Heart left ventricle (tissue), 16 donors: ENCODE results near the gene C2CD2L. TPM values are rescaled to one million over a fixed set of nuclear protein-coding genes. Genes with fewer than 3 reads are reported as not detected.
A peak's percentile ranks its signal among the peaks of the same experiment; 100 is the strongest.
"Not testable (repeated sequence)": the region's sequence is repeated elsewhere in the genome, so short reads cannot be mapped to it uniquely, and the experiment has no call there.

Source experiments
- ATAC-seq, 4 donors: fragments of 200-7000 bp; cut with Tn5 transposase; one replicate each; pipeline ENCODE4 v1.9.1; 2020 to 2022; ENCODE audit warnings: moderate library complexity in 4 of 4, mild to moderate bottlenecking in 3 of 4, moderate number of reproducible peaks in 1 of 4
- DNase-seq, 5 donors: peaks; one replicate each; pipeline ENCODE4 v3.0.0-alpha.2; 2020
- H3K27ac ChIP-seq, 12 donors: fragments of 200-600 bp; sonication (generic) in 4 of 12; one replicate each; pipeline versions ENCODE4 v1.5.0 to v1.8.0; 2016 to 2022; ENCODE audit warnings: mild to moderate bottlenecking in 2 of 12
- H3K27me3 ChIP-seq, 9 donors: fragments of 200-600 bp; sonication (generic) in 2 of 9; one replicate each; pipeline versions ENCODE4 v1.5.1 to v1.8.0; 2016 to 2022; ENCODE audit warnings: mild to moderate bottlenecking in 3 of 9
- H3K36me3 ChIP-seq, 9 donors: fragments of 200-600 bp; sonication (generic) in 2 of 9; one replicate each; pipeline versions ENCODE4 v1.5.0 to v1.8.0; 2018 to 2022; ENCODE audit warnings: mild to moderate bottlenecking in 2 of 9
- H3K4me1 ChIP-seq, 12 donors: fragments of 200-600 bp; sonication (generic) in 4 of 12; one replicate each; pipeline versions ENCODE4 v1.5.0 to v1.8.0; 2016 to 2022; ENCODE audit warnings: mild to moderate bottlenecking in 3 of 12
- H3K4me3 ChIP-seq, 12 donors: fragments of 200-600 bp; sonication (generic) in 4 of 12; one replicate each; pipeline versions ENCODE4 v1.5.0 to v1.8.0; 2017 to 2022; ENCODE audit warnings: mild to moderate bottlenecking in 9 of 12, moderate library complexity in 4 of 12
- H3K9me3 ChIP-seq, 12 donors: fragments of 200-600 bp; sonication (generic) in 4 of 12; one replicate each; pipeline versions ENCODE4 v1.5.0 to v1.8.0; 2016 to 2022; ENCODE audit warnings: mild to moderate bottlenecking in 1 of 12
- CTCF ChIP-seq, 12 donors: fragments of 200-600 bp; sonication (generic) in 4 of 12; IDR thresholded peaks; one replicate each; pipeline versions ENCODE4 v1.5.0 to v1.8.0; 2018 to 2022; ENCODE audit warnings: antibody characterized with exemption in 12 of 12, mild to moderate bottlenecking in 5 of 12
- POLR2A ChIP-seq, 2 donors: fragments of 450-650 bp; IDR thresholded peaks; one replicate each; pipeline ENCODE4 v1.6.1; 2017; ENCODE audit warnings: antibody characterized with exemption in 2 of 2, mild to moderate bottlenecking in 2 of 2, moderate library complexity in 2 of 2
- WGBS, 4 donors: extraction: QIAGEN DNeasy Blood & Tissue Kit in 2 of 4; methylation state at CpG; one replicate each; pipeline versions ENCODE4 v1.1.5 to v1.1.7; 2013 to 2018; 5-methylcytosine and 5-hydroxymethylcytosine counted together
- intact Hi-C, 10 donors: fragments of 100-400 bp; cut with DNase I; formaldehyde crosslinking; loops; one replicate each; pipeline versions ENCODE4 v1.11.1 to v1.14.2; 2022
- polyA plus RNA-seq, 2 donors: library from polyadenylated mRNA; stranded (reverse); fragments of 200-250 nt; gene quantifications; one replicate each; pipeline ENCODE4 v1.2.3, GENCODE V29; 2013
- total RNA-seq, 9 donors: library from RNA; depleted of rRNA in 2 of 9; stranded (reverse); fragments of >200 nt in 2 of 9; fragmentation: NEBNext Ultra II Directional in 3 of 9; extraction: Animal tissue kit (Norgen Biotek cat#: 25700) in 3 of 9; gene quantifications; one replicate each; pipeline versions ENCODE4 v1.1.0 to v1.2.4, GENCODE V29; 2016 to 2023
- donor health status: ischemic (EF 13 %, LVEDD 7.1; RV severe dilation, severe dysfunction).
- donor health status: healthy with polysubstance abuse.
- donor health status: DM: no; HTN: yes; CAD: no.
- donor health status: DM: no; HTN: no; CAD: no.
- donor health status: ischemic (EF 25% LVEDD 6.9; RV normal size, moderate dysfunction).
- donor health status: ischemic (EF 25% LVEDD 5.7; RV mildly dilated, moderate dysfunction).
- donor health status: healthy.
- donor health status: DM: yes; HTN: yes; CAD: no.
- donor health status: ischemic (EF 35%, LVEDD 5.7; RV mildly dilated, moderate dysfunction).
- donor health status: nonischemic (EF 11% LVEDD 7.7; RV severe dilation, severe dysfunction).
- donor health status: DM: yes; HTN: yes; CAD: no.
- donor health status: PGD.
- donor health status: ischemic (EF 29% LVEDD 5.4; RV normal size, mild dysfunction).
- donor health status: nonischemic (EF 23%, LVEDD 6.1; RV moderate dilation, normal function).

C2CD2L gene
- total and polyA plus RNA-seq, 11 donors: 6.6 to 18.3 (median 11.2) TPM

- H3K9me3 ChIP-seq: no peaks in the 10 kb centered on the region
- peak in 1 of 5 donors; percentile 70 for DNase-seq
- TF ChIP-seq POLR2A (IDR thresholded peaks at IDR 0.05): no peak
- no peak for TF ChIP-seq CTCF (IDR thresholded peaks at IDR 0.05)
- intact Hi-C loops: loop anchor here in 4 of 10 donors (5.0 to 10.0 kb wide), 4 partner anchors 96 to 234 kb away; partner anchors contain the start of genes MCAM (in 1 of the 4) and RNF26 (in 1 of the 4)
- H3K36me3 ChIP-seq: peaks cover 0 to 29% (median 21%) of the 10 kb centered on the region in 9 donors
- WGBS, 4 donors: 2 to 3% (median 2%) methylated on average over 17 to 29 of the region's 29 CpGs
- no peaks in the 10 kb centered on the region for H3K27me3 ChIP-seq
- peak overlapping the region; percentile 78 to 97 (median 92) for H3K27ac ChIP-seq
- peak overlapping the region; percentile 56 to 94 (median 84) for H3K4me3 ChIP-seq
- peak; percentile 5 to 23 (median 10) for ATAC-seq
- peaks cover 8 to 36% (median 27%) of the 10 kb centered on the region in 12 donors for H3K4me1 ChIP-seq
Observed at GRCh38 chr11:119100994-119101758, 6.0 kb upstream of the C2CD2L start.

GRCh38 chr11:119101759-119102423 lies 5.3 kb upstream of the C2CD2L start, which contains the start of gene DPAGT1:
Gene DPAGT1, minus strand, starts transcription at chr11:119101853. Its CDS starts 198 bp downstream, at chr11:119101655.
- Histone ChIP-seq H3K9me3 (no peaks in the 10 kb centered on the region), H3K4me1 (peaks cover 8 to 43% (median 34%) of the 10 kb centered on the region in 12 donors), H3K27ac (peak within 1 kb of the TSS; percentile 78 to 97 (median 92)), H3K4me3 (peak within 1 kb of the TSS; percentile 56 to 94 (median 84)), H3K27me3 (no peaks in the 10 kb centered on the region), H3K36me3 (peaks cover 0 to 22% (median 15%) of the 10 kb centered on the region in 9 donors)
- peak; percentile 89 to 94 (median 92) for DNase-seq
- intact Hi-C loops: loop anchor here in 4 of 10 donors (2.0 to 10.0 kb wide), 5 partner anchors 35 to 233 kb away; partner anchors contain the start of genes MCAM (in 1 of the 4), RNF26 (in 1 of the 4) and VPS11 (in 1 of the 4)
- 0 to 1% (median 0%) methylated on average over 31 to 32 of the region's 32 CpGs for WGBS, 4 donors
- no peak for TF ChIP-seq POLR2A (IDR thresholded peaks at IDR 0.05)
- no peak for TF ChIP-seq CTCF (IDR thresholded peaks at IDR 0.05)
- peak; percentile 93 to 97 (median 96) for ATAC-seq

- intact Hi-C loops: loop anchor here in 4 of 10 donors (2.0 to 10.0 kb wide), 5 partner anchors 36 to 232 kb away; partner anchors contain the start of genes MCAM (in 1 of the 4), RNF26 (in 1 of the 4) and VPS11 (in 1 of the 4)
- not testable (repeated sequence) for DNase-seq
Observed at GRCh38 chr11:119103161-119103664, 3.9 kb upstream of the C2CD2L start.

DNA sequence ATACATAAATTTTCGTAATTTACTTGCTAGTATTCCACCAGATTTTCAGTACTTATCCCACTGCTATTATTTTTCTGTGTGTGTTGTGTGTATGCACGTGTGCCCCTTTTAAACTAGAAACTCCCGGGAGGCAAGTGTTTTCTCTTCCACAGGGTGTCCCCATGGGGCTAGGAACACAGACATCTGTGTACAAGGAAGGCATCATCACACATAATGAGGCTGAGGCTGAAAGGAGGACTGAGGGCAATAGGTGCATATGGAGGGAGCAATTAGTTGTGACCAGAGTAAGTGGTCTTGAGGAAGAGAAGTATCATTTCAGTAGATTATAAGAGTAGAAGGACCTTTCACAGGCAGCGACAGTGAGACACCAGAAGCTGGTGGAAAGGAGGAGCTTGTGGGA lies 3.4 kb upstream of the C2CD2L start:
- peaks cover 8 to 53% (median 42%) of the 10 kb centered on the region in 12 donors for H3K4me1 ChIP-seq
- ATAC-seq (no peak), DNase-seq (no peak)
- TF ChIP-seq CTCF (IDR thresholded peaks at IDR 0.05): no peak
- peaks cover 0 to 3% (median 0%) of the 10 kb centered on the region in 9 donors for H3K36me3 ChIP-seq
- H3K27ac ChIP-seq: peak overlapping the region in 6 of 12 donors; percentile 23 to 97 (median 94)
- H3K4me3 ChIP-seq: no peak overlapping the region
- 54 to 58% (median 55%) methylated on average over 4 of the region's 4 CpGs for WGBS, 4 donors
- no peaks in the 10 kb centered on the region for H3K27me3 ChIP-seq
- intact Hi-C loops: loop anchor here in 4 of 10 donors (2.0 to 10.0 kb wide), 5 partner anchors 37 to 231 kb away; partner anchors contain the start of genes MCAM (in 1 of the 4), RNF26 (in 1 of the 4) and VPS11 (in 1 of the 4)
- H3K9me3 ChIP-seq: no peaks in the 10 kb centered on the region

More at GRCh38 chr11:119103161-119103664, 3.9 kb upstream of the C2CD2L start:
- H3K27ac ChIP-seq: peak overlapping the region; percentile 78 to 97 (median 92)
- 77 to 82% (median 80%) methylated on average over 17 to 18 of the region's 18 CpGs for whole genome bisulfite sequencing, 4 donors
- H3K27me3 ChIP-seq, H3K9me3 ChIP-seq, H3K36me3 ChIP-seq, ATAC-seq: not testable (repeated sequence)
- H3K4me3 ChIP-seq: peak overlapping the region in 11 of 12 donors; percentile 38 to 94 (median 86)
- peaks cover 8 to 47% (median 38%) of the 10 kb centered on the region in 12 donors for H3K4me1 ChIP-seq
